C4-2B (cell line): ENCODE data around the gene DNAJC25.

Source experiments
- H3K27ac ChIP-seq: fragments of 450-650 bp; 2 replicates; pipeline ENCODE4 v1.5.1; 2017
- CTCF ChIP-seq: fragments of 450-650 bp; conservative IDR thresholded peaks from 2 replicates; pipeline ENCODE4 v1.5.1; 2017; ENCODE audit warnings: mild to moderate bottlenecking
- ZFX ChIP-seq: fragments of 450-650 bp; IDR thresholded peaks from 2 replicates; pipeline ENCODE4 v1.6.1; 2017

The DNAJC25 gene

GRCh38 chr9:111657051-111657450 is 25.9 kb downstream of the DNAJC25 start:
- no peak overlapping the region for H3K27ac ChIP-seq
- TF ChIP-seq ZFX (no peak), CTCF (no peak)

GRCh38 chr9:111658943-111659342 is 27.8 kb downstream of the DNAJC25 start:
- TF ChIP-seq CTCF = no peak
- TF ChIP-seq ZFX = no peak

GRCh38 chr9:111659691-111660090 is 28.6 kb downstream of the DNAJC25 start:
- TF ChIP-seq ZFX (no peak), CTCF (no peak)
- no peak overlapping the region for H3K27ac ChIP-seq

More at GRCh38 chr9:111658943-111659342, 27.8 kb downstream of the DNAJC25 start:
- H3K27ac ChIP-seq = no peak overlapping the region

GRCh38 chr9:111661150-111661801 is 30.1 kb downstream of the DNAJC25 start, which contains the start of gene GNG10:
TSS of gene GNG10 (plus strand) at chr9:111661605. CDS start at chr9:111661635, 30 bp downstream.
- TF ChIP-seq CTCF (no peak), ZFX (no peak; the same call in none of the 2 replicates)
- peak within 1 kb of the TSS; percentile 65 for H3K27ac ChIP-seq

- TF ChIP-seq ZFX = peak; percentile 92
- no peak for TF ChIP-seq CTCF
- peak overlapping the region; percentile 65 for H3K27ac ChIP-seq
Observed at GRCh38 chr9:111661802-111662521, 30.8 kb downstream of the DNAJC25 start.

GRCh38 chr9:111662576-111663300 is 31.6 kb downstream of the DNAJC25 start:
- TF ChIP-seq ZFX (no peak), CTCF (no peak)
- H3K27ac ChIP-seq = no peak overlapping the region
